ENCODE data around the gene CDH13. TPM values are rescaled to one million over a fixed set of nuclear protein-coding genes. Genes with fewer than 3 reads are reported as not detected.

The CDH13 gene
- total and polyA plus RNA-seq, 2 experiments from 2014 or later: 1.6 to 4.4 TPM

GRCh38 chr16:83438326-83438725 is 811.6 kb downstream of the CDH13 start:
- Histone ChIP-seq H3K4me3 (no peak overlapping the region), H3K27ac (ENCODE audit: low read depth) (no peak overlapping the region), H3K36me3 (ENCODE audit: insufficient read depth) (no peaks in the 10 kb centered on the region), H4K20me1 (replicated peaks; ENCODE audit: insufficient read depth) (no peaks in the 10 kb centered on the region), H3K79me2 (replicated peaks; ENCODE audit: insufficient read depth) (no peaks in the 10 kb centered on the region), H2AFZ (no peak overlapping the region), H3K27me3 (ENCODE audit: insufficient read depth) (no peaks in the 10 kb centered on the region), H3K4me2 (no peak overlapping the region), H3F3A (replicated peaks; ENCODE audit: low read depth) (no peaks in the 10 kb centered on the region), H3K9me2 (ENCODE audit: insufficient read depth) (no peaks in the 10 kb centered on the region), H3K4me1 (ENCODE audit: insufficient read depth) (no peaks in the 10 kb centered on the region)
- no peak overlapping the region for H3K27ac Mint-ChIP-seq
- peaks cover 2% of the 10 kb centered on the region for H3K27me3 Mint-ChIP-seq (ENCODE audit: insufficient read depth, low read depth, poor library complexity)
- TF ChIP-seq ZNF462 (CRISPR knock-in tag; IDR thresholded peaks at IDR 0.05) (no peak), CTCF (conservative IDR thresholded peaks at IDR 0.05; ENCODE audit: low read depth in 2 of 2) (no peak), NANOG (IDR thresholded peaks at IDR 0.05; ENCODE audit: borderline replicate concordance) (no peak), ETS1 (IDR thresholded peaks at IDR 0.05) (no peak), ZNF331 (CRISPR knock-in tag; IDR thresholded peaks at IDR 0.05; ENCODE audit: low read depth) (no peak), POLR2AphosphoS5 (IDR thresholded peaks at IDR 0.05; ENCODE audit: low read depth) (no peak), ZNF114 (CRISPR knock-in tag; IDR thresholded peaks at IDR 0.05) (no peak), EZH2phosphoT487 (IDR thresholded peaks at IDR 0.05; ENCODE audit: unreplicated experiment) (no peak), STAT1 (IDR thresholded peaks at IDR 0.05; ENCODE audit: unreplicated experiment) (no peak), CREB1 (CRISPR knock-in tag; IDR thresholded peaks at IDR 0.05; ENCODE audit: low read depth) (no peak), JUNB (IDR thresholded peaks at IDR 0.05; ENCODE audit: unreplicated experiment) (no peak), REST (IDR thresholded peaks at IDR 0.05; ENCODE audit: unreplicated experiment) (no peak), EZH2 (IDR thresholded peaks at IDR 0.05; ENCODE audit: low read depth, unreplicated experiment) (no peak)
- H3K36me3 Mint-ChIP-seq (ENCODE audit: low read depth): no peaks in the 10 kb centered on the region
- no peaks in the 10 kb centered on the region for H3K9me3 Mint-ChIP-seq
- H3K4me1 Mint-ChIP-seq: no peaks in the 10 kb centered on the region
- DNase-seq (ENCODE audit: low spot score) (no peak), ATAC-seq (no peak)
- no peak overlapping the region for H3K4me3 Mint-ChIP-seq

Measured in GM23338 (cell line).